Upper lobe of right lung (tissue), 1 donor: ENCODE data around the gene NID2. TPM values are rescaled to one million over a fixed set of nuclear protein-coding genes. Genes with fewer than 3 reads are reported as not detected.

Source experiments
- ATAC-seq: fragments of 200-7000 bp; cut with Tn5 transposase; one replicate; pipeline ENCODE4 v1.9.1; 2020; ENCODE audit warnings: mild to moderate bottlenecking, moderate library complexity
- DNase-seq: peaks from one replicate; pipeline ENCODE4 v3.0.0-alpha.2; 2020
- H3K27ac ChIP-seq: fragments of 200-600 bp; one replicate; pipeline ENCODE4 v1.8.0; 2022
- H3K27me3 ChIP-seq: fragments of 200-600 bp; one replicate; pipeline ENCODE4 v1.8.0; 2022; ENCODE audit warnings: mild to moderate bottlenecking
- H3K36me3 ChIP-seq: fragments of 200-600 bp; one replicate; pipeline ENCODE4 v1.8.0; 2022
- H3K4me1 ChIP-seq: fragments of 200-600 bp; one replicate; pipeline ENCODE4 v1.8.0; 2022
- H3K4me3 ChIP-seq: fragments of 200-600 bp; one replicate; pipeline ENCODE4 v1.8.0; 2022; ENCODE audit warnings: mild to moderate bottlenecking
- H3K9me3 ChIP-seq: fragments of 200-600 bp; one replicate; pipeline ENCODE4 v1.8.0; 2022
- CTCF ChIP-seq: fragments of 200-600 bp; IDR thresholded peaks from one replicate; pipeline ENCODE4 v1.8.0; 2022; ENCODE audit warnings: antibody characterized with exemption
- intact Hi-C: fragments of 100-400 bp; cut with DNase I; formaldehyde crosslinking; loops from one replicate; pipeline ENCODE4 v1.11.0; 2022
- total RNA-seq: library from RNA; stranded (reverse); fragmentation: NEBNext Ultra II Directional; extraction: Animal tissue kit (Norgen Biotek cat#: 25700); gene quantifications from one replicate; pipeline ENCODE4 v1.2.1, GENCODE V29; 2021
- donor health status: DM: no; HTN: yes; CAD: no; lungs with severe emphysema.

Gene NID2
- total RNA-seq, 1 donor from 2014 or later, result 17.9 TPM

DNA sequence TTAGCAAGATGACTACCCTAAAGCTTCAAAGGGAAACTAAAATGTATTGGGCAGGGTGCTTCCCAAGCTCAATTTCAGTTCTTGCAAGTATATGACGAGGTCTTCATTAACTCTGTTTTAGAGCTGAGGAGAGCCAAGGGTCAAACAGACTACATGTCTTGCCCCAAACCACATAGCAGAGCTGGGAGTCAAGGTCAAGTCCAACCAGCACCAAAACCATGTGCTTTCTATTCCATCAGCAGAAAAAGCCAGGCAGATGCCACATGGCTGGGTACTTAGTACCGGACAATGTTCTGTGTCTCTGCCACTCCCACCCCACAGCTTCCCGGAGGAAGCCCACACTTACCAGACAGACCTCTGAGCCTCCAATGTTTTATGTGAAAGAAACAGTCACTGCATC is 17.6 kb downstream of the NID2 start:
- H3K27ac ChIP-seq, result no peak overlapping the region
- no peaks in the 10 kb centered on the region for H3K36me3 ChIP-seq
- no peaks in the 10 kb centered on the region for H3K9me3 ChIP-seq
- H3K4me1 ChIP-seq, result peaks cover 11% of the 10 kb centered on the region
- ATAC-seq, result no peak
- DNase-seq, result no peak
- no peak overlapping the region for H3K4me3 ChIP-seq
- no peak for TF ChIP-seq CTCF
- intact Hi-C loops, result no loop called here
- H3K27me3 ChIP-seq, result no peaks in the 10 kb centered on the region

- DNase-seq (no peak), ATAC-seq (no peak)
- peaks cover 11% of the 10 kb centered on the region for H3K4me1 ChIP-seq
- intact Hi-C loops, result no loop called here
- no peaks in the 10 kb centered on the region for H3K27me3 ChIP-seq
- no peaks in the 10 kb centered on the region for H3K36me3 ChIP-seq
- H3K27ac ChIP-seq, result no peak overlapping the region
- no peak overlapping the region for H3K4me3 ChIP-seq
- no peak for TF ChIP-seq CTCF
- H3K9me3 ChIP-seq, result no peaks in the 10 kb centered on the region
Observed at GRCh38 chr14:52049721-52050588, 18.9 kb downstream of the NID2 start.

DNA sequence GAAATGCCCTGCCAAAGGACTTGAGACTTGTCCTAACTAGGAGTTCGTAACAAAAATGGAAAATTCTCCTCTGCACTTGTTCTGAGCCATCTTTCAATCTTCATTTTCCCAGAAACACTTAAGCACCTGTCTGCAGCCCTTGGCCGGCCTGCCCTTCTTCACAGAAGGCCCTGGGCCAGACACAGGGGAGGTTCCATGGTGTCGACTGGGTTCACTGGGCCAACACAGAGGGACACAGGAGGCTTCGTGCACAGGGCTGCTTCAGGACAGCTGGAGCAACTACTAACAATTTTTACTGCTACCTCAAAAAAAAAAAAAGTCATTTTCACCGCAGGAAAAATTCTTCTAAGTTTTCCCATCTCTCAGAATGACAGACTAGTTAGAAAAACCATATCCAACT is 19.6 kb downstream of the NID2 start:
- intact Hi-C loops, result no loop called here
- Histone ChIP-seq H3K4me1 (peaks cover 8% of the 10 kb centered on the region), H3K27ac (no peak overlapping the region), H3K4me3 (no peak overlapping the region), H3K36me3 (no peaks in the 10 kb centered on the region), H3K27me3 (no peaks in the 10 kb centered on the region), H3K9me3 (no peaks in the 10 kb centered on the region)
- ATAC-seq (no peak), DNase-seq (no peak)
- no peak for TF ChIP-seq CTCF

- no peak overlapping the region for H3K27ac ChIP-seq
- H3K27me3 ChIP-seq, result no peaks in the 10 kb centered on the region
- no peaks in the 10 kb centered on the region for H3K36me3 ChIP-seq
- TF ChIP-seq CTCF, result no peak
- H3K4me3 ChIP-seq, result no peak overlapping the region
- H3K4me1 ChIP-seq, result peaks cover 3% of the 10 kb centered on the region
- no peaks in the 10 kb centered on the region for H3K9me3 ChIP-seq
- intact Hi-C loops, result no loop called here
- no peak for DNase-seq
- ATAC-seq, result no peak
Observed at GRCh38 chr14:52048641-52049204, 20.1 kb downstream of the NID2 start.

- no peaks in the 10 kb centered on the region for H3K36me3 ChIP-seq
- DNase-seq (no peak), ATAC-seq (no peak)
- no peaks in the 10 kb centered on the region for H3K9me3 ChIP-seq
- H3K4me3 ChIP-seq, result no peak overlapping the region
- peaks cover 6% of the 10 kb centered on the region for H3K4me1 ChIP-seq
- intact Hi-C loops, result no loop called here
- TF ChIP-seq CTCF, result no peak
- H3K27me3 ChIP-seq, result no peaks in the 10 kb centered on the region
- H3K27ac ChIP-seq, result no peak overlapping the region
Observed at GRCh38 chr14:52048116-52048515, 20.7 kb downstream of the NID2 start.
